DND-41 (cell line): ENCODE data around the gene RNFT2.

Experiments used
- EZH2 ChIP-seq: IDR thresholded peaks from 3 replicates; pipeline ENCODE4 v1.6.1; 2012; ENCODE audit warnings: borderline replicate concordance, low read depth, mild to moderate bottlenecking, moderate library complexity, low read length, inconsistent platforms; ENCODE audit not compliant: severe bottlenecking
- TF ChIP-seq, protein P1 (sequence below): IDR thresholded peaks from 2 replicates; pipeline ENCODE4 v1.5.1; 2012; ENCODE audit warnings: borderline replicate concordance, low read length, moderate library complexity, mild to moderate bottlenecking; ENCODE audit not compliant: poor library complexity, severe bottlenecking; ENCODE audit errors: extremely low read depth

DNA sequence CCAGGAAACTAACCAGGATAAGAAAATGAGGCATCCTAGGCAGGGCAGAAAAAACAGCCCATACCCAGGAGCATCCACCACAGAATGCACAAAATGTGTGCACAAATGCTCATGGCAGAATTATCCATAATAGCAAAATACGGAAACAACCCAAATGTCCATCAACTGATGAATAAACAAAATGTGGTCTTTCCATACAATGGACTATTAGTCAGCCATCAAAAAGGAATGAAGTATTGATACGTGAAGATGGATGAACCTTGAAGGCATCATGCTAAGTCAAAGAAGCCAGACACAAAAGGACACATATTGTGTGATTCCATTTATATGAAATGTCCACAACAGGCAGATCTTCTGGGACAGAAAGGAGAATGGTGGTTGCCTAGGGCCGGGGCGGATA lies 124.1 kb downstream of the RNFT2 start:
- TF ChIP-seq, protein P1, sequence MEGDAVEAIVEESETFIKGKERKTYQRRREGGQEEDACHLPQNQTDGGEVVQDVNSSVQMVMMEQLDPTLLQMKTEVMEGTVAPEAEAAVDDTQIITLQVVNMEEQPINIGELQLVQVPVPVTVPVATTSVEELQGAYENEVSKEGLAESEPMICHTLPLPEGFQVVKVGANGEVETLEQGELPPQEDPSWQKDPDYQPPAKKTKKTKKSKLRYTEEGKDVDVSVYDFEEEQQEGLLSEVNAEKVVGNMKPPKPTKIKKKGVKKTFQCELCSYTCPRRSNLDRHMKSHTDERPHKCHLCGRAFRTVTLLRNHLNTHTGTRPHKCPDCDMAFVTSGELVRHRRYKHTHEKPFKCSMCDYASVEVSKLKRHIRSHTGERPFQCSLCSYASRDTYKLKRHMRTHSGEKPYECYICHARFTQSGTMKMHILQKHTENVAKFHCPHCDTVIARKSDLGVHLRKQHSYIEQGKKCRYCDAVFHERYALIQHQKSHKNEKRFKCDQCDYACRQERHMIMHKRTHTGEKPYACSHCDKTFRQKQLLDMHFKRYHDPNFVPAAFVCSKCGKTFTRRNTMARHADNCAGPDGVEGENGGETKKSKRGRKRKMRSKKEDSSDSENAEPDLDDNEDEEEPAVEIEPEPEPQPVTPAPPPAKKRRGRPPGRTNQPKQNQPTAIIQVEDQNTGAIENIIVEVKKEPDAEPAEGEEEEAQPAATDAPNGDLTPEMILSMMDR = no peak
- no peak for TF ChIP-seq EZH2
